PC-9 (cell line): ENCODE measurements around the gene AMZ1. TPM values are rescaled to one million over a fixed set of nuclear protein-coding genes. Genes with fewer than 3 reads are reported as not detected.

ENCODE experiments used
- BruUV-seq: library from RNA; stranded (reverse); fragments of 400-500 nt; replicated peaks from 2 replicates; lab custom pipeline; 2021; lab: Mats Ljungman, UMichigan
- CTCF ChIA-PET: fragments of 300-600 bp; sonication (Branson Sonifier 250); formaldehyde crosslinking; loops from one replicate; lab custom pipeline; 2022; ENCODE audit warnings: antibody characterized with exemption; lab: Charles Lee
- POLR2A ChIA-PET: fragments of 300-600 bp; sonication (Branson Sonifier 250); formaldehyde crosslinking; loops from one replicate; lab custom pipeline; 2022; ENCODE audit warnings: antibody characterized with exemption; ENCODE audit not compliant: unreplicated experiment; lab: Charles Lee
- DNase-seq, 2 experiments: peaks; one replicate each; pipeline versions ENCODE4 v3.0.0 to v3.0.0-alpha.2; 2015 to 2022; ENCODE audit warnings: mixed read lengths in 1 of 2
- H2AFZ ChIP-seq: fragments of 200-600 bp; sonication (generic); 2 replicates; pipeline ENCODE4 v1.8.1; 2017; ENCODE audit warnings: antibody characterized with exemption
- H3F3A ChIP-seq: fragments of 200-600 bp; sonication (generic); 2 replicates; pipeline ENCODE4 v1.8.1; 2017; ENCODE audit warnings: antibody characterized with exemption, mild to moderate bottlenecking, low read depth; ENCODE audit not compliant: insufficient read depth
- H3K27ac ChIP-seq: fragments of 200-600 bp; sonication (generic); 2 replicates; pipeline ENCODE4 v1.6.1; 2016; ENCODE audit warnings: mixed run types
- H3K27me3 ChIP-seq: fragments of 200-600 bp; sonication (generic); 2 replicates; pipeline ENCODE4 v1.6.1; 2016; ENCODE audit warnings: low read depth, mixed run types; ENCODE audit not compliant: insufficient read depth
- H3K36me3 ChIP-seq: fragments of 200-600 bp; sonication (generic); 2 replicates; pipeline ENCODE4 v1.6.1; 2016; ENCODE audit warnings: low read depth, mixed run types
- H3K4me1 ChIP-seq: fragments of 200-600 bp; sonication (generic); replicated peaks from 2 replicates; pipeline ENCODE4 v1.6.1; 2016; ENCODE audit warnings: mixed run types; ENCODE audit not compliant: insufficient read depth
- H3K4me2 ChIP-seq: fragments of 200-600 bp; sonication (generic); 2 replicates; pipeline ENCODE4 v1.6.1; 2017; ENCODE audit warnings: mixed run types
- H3K4me3 ChIP-seq: fragments of 200-600 bp; sonication (generic); 2 replicates; pipeline ENCODE4 v1.6.1; 2016; ENCODE audit warnings: mixed run types
- H3K79me2 ChIP-seq: fragments of 200-600 bp; sonication (generic); 2 replicates; pipeline ENCODE4 v1.6.1; 2017; ENCODE audit warnings: low read depth, mixed run types
- H3K9me2 ChIP-seq: fragments of 200-600 bp; sonication (generic); 2 replicates; pipeline ENCODE4 v1.8.1; 2017; ENCODE audit warnings: mild to moderate bottlenecking; ENCODE audit not compliant: insufficient read depth
- H3K9me3 ChIP-seq: fragments of 200-600 bp; sonication (generic); 2 replicates; pipeline ENCODE4 v1.8.1; 2016; ENCODE audit warnings: low read depth; ENCODE audit not compliant: insufficient read depth
- H4K20me1 ChIP-seq: fragments of 200-600 bp; sonication (generic); 2 replicates; pipeline ENCODE4 v1.8.1; 2017; ENCODE audit not compliant: insufficient read depth
- EZH2 ChIP-seq: fragments of 200-600 bp; sonication (generic); IDR thresholded peaks from 2 replicates; pipeline ENCODE4 v1.8.0; 2017; ENCODE audit warnings: antibody characterized with exemption, low read depth
- intact Hi-C: fragments of 100-400 bp; cut with micrococcal nuclease; formaldehyde crosslinking; loops from one replicate; pipeline ENCODE4 v1.10.0; 2022; ENCODE audit not compliant: unreplicated experiment
- total RNA-seq: library from RNA; stranded (reverse); gene quantifications from 2 replicates; pipeline ENCODE4 v1.2.3, GENCODE V29; 2021
- TF ChIP-seq, protein P1 (sequence below): fragments of 200-600 bp; sonication (generic); conservative IDR thresholded peaks from 2 replicates; pipeline ENCODE4 v1.6.1; 2017; ENCODE audit warnings: mixed run types, antibody characterized with exemption, mild to moderate bottlenecking, moderate library complexity

AMZ1 gene
- total RNA-seq, 1 experiment from 2014 or later = not detected

DNA sequence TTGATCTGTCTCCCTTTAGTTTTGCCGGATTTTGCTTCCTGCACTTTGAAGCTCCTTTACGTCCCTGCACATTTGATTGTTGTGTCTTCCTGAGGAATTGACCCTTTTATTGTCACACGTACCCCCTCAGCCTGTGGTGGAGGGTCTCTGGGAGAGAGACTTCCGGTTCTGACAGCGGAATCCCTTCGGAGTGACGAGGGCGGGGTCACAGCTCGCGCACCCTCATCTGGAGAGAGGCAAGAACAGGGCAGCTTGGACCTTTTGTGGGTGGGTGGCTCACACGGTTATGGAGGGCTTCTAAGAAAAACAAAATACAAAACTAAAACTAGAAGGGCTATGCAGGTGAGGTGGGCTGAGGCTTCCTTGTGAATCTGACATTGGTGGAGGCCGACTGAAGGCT is 26.0 kb downstream of the AMZ1 start:
- no peak for DNase-seq
- H3K9me2 ChIP-seq = no peaks in the 10 kb centered on the region
- no peak for TF ChIP-seq EZH2
- TF ChIP-seq, protein P1, sequence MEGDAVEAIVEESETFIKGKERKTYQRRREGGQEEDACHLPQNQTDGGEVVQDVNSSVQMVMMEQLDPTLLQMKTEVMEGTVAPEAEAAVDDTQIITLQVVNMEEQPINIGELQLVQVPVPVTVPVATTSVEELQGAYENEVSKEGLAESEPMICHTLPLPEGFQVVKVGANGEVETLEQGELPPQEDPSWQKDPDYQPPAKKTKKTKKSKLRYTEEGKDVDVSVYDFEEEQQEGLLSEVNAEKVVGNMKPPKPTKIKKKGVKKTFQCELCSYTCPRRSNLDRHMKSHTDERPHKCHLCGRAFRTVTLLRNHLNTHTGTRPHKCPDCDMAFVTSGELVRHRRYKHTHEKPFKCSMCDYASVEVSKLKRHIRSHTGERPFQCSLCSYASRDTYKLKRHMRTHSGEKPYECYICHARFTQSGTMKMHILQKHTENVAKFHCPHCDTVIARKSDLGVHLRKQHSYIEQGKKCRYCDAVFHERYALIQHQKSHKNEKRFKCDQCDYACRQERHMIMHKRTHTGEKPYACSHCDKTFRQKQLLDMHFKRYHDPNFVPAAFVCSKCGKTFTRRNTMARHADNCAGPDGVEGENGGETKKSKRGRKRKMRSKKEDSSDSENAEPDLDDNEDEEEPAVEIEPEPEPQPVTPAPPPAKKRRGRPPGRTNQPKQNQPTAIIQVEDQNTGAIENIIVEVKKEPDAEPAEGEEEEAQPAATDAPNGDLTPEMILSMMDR = no peak
- H3K79me2 ChIP-seq = no peaks in the 10 kb centered on the region
- H2AFZ ChIP-seq = no peak overlapping the region
- H3K4me2 ChIP-seq = no peak overlapping the region
- no peaks in the 10 kb centered on the region for H3K27me3 ChIP-seq
- no peaks in the 10 kb centered on the region; the same call in 1 of the 2 replicates for H3F3A ChIP-seq
- H3K4me1 ChIP-seq = no peaks in the 10 kb centered on the region
- BruUV-seq = no TSS peak
- ChIA-PET POLR2A (no interaction called here), CTCF (interaction anchor here (0.6 kb wide), 1 partner anchor 284 kb away, joined by 3 read pairs; no protein-coding TSS in a partner anchor)
- no peaks in the 10 kb centered on the region for H3K9me3 ChIP-seq
- no peak overlapping the region for H3K4me3 ChIP-seq
- intact Hi-C loops = no loop called here
- no peaks in the 10 kb centered on the region for H4K20me1 ChIP-seq
- no peak overlapping the region for H3K27ac ChIP-seq
- 0 out of 2 replicates have a peak, but pooled peaks cover 3% of the 10 kb centered on the region for H3K36me3 ChIP-seq

DNA sequence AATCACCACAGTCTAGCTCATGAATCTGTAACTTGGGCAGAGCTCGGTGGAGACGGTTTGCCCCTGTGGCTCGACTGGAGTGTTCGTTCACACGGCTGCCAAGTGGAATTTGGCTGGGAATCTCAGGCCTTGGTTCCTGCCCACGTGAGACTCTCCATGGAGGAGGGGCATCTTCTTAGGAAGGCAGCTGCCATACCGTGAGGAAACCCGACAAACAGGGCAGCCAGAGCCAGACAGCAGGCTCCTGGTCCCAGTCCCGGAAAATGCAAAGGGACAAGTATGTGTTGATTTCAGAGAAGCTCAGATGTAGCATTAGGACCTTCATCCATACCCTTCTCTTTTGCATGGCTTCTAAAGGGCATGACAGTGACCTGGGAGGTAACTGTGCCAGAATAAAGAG is 26.6 kb downstream of the AMZ1 start:
- Histone ChIP-seq H3K4me1 (no peaks in the 10 kb centered on the region), H3K9me2 (no peaks in the 10 kb centered on the region), H3K9me3 (no peaks in the 10 kb centered on the region), H3K4me3 (no peak overlapping the region), H3K27me3 (no peaks in the 10 kb centered on the region), H4K20me1 (no peaks in the 10 kb centered on the region), H3K4me2 (no peak overlapping the region), H3K79me2 (no peaks in the 10 kb centered on the region), H3K27ac (no peak overlapping the region), H3F3A (no peaks in the 10 kb centered on the region; the same call in 1 of the 2 replicates), H3K36me3 (0 out of 2 replicates have a peak, but pooled peaks cover 3% of the 10 kb centered on the region), H2AFZ (no peak overlapping the region)
- DNase-seq = no peak
- POLR2A ChIA-PET = no interaction called here
- no TSS peak for BruUV-seq
- CTCF ChIA-PET = interaction anchor here (0.6 kb wide), 1 partner anchor 284 kb away, joined by 3 read pairs; no protein-coding TSS in a partner anchor
- intact Hi-C loops = no loop called here
- TF ChIP-seq, protein P1 = no peak
- no peak for TF ChIP-seq EZH2

DNA sequence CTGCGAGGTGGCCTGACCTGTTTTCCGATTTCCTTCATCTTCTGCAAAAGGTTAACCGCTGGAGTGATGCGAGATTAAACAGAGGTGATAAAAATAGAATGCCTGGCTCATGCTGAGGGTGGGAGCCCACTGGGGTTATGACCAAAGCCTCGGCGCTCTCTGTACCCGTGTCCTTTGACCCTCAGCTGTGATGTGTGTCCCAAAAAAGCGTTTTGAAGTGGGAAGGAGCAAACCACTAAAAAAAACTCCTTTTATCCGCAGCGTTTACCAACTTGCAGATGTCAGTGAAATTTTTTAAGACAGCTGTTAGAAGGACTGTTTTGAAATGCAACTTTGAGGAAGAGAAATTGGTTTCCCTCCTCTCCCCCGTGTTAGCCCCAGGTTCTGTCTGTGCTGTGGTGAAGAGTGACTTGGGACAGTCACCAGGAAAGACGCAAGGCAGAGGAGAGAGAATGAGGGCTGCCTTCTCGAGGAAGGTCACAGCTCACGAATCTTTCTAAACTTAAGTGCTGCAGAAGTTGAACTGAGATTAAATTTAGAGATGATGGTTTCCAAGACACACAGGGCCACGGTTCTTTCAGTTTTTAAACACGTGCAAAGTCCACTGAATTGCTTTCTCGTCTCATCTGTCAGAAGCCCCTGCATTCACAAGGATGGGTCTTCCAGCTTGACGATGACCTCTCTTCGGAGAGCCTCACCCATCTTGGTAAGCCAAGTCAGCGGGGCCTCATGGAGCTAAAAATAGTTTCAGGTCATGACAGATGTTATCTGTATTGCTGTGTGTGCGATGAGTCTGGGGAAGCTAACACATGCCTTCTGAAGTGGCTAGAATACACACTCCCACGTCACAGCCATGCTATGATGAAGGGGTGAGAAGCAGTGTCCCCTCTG is 27.6 kb downstream of the AMZ1 start:
- POLR2A ChIA-PET = no interaction called here
- H3K9me2 ChIP-seq = no peaks in the 10 kb centered on the region
- H3K9me3 ChIP-seq = no peaks in the 10 kb centered on the region
- no peak for DNase-seq
- H3K27ac ChIP-seq = no peak overlapping the region
- no TSS peak for BruUV-seq
- CTCF ChIA-PET = no interaction called here
- TF ChIP-seq, protein P1 = no peak
- no peak for TF ChIP-seq EZH2
- H3K27me3 ChIP-seq = no peaks in the 10 kb centered on the region
- intact Hi-C loops = no loop called here
- H3K4me1 ChIP-seq = no peaks in the 10 kb centered on the region
- no peaks in the 10 kb centered on the region for H3K79me2 ChIP-seq
- H3K36me3 ChIP-seq = 0 out of 2 replicates have a peak, but pooled peaks cover 4% of the 10 kb centered on the region
- no peak overlapping the region for H3K4me2 ChIP-seq
- no peak overlapping the region for H3K4me3 ChIP-seq
- H3F3A ChIP-seq = no peaks in the 10 kb centered on the region; the same call in 1 of the 2 replicates
- H2AFZ ChIP-seq = no peak overlapping the region
- H4K20me1 ChIP-seq = no peaks in the 10 kb centered on the region
